SK-N-SH (cell line): ENCODE data around the gene RGS17. TPM values are rescaled to one million over a fixed set of nuclear protein-coding genes. Genes with fewer than 3 reads are reported as not detected.

Experiments used
- CTCF ChIA-PET: fragments of 300-600, 350-600 bp; formaldehyde crosslinking; extraction: SDS; loops from one replicate; lab custom pipeline; 2021; lab: Yijun Ruan, JAX
- POLR2A ChIA-PET: fragments of 350-600 bp; sonication (Branson Sonifier 250); formaldehyde crosslinking; extraction: SDS; loops from one replicate; lab custom pipeline; 2020; ENCODE audit warnings: antibody characterized with exemption, inconsistent platforms; lab: Yijun Ruan, JAX
- DNase-seq: peaks from one replicate; pipeline ENCODE4 v3.0.0; 2012
- H2AFZ ChIP-seq: fragments of 200-600 bp; sonication (generic); 2 replicates; pipeline ENCODE4 v1.8.1; 2016; ENCODE audit warnings: antibody characterized with exemption, mild to moderate bottlenecking, low read depth
- H3F3A ChIP-seq: fragments of 200-600 bp; sonication (generic); replicated peaks from 2 replicates; pipeline ENCODE3; 2016; ENCODE audit warnings: antibody characterized with exemption, mild to moderate bottlenecking; ENCODE audit not compliant: insufficient read depth
- H3K27ac ChIP-seq, 2 experiments: fragments of 200-500 bp in 1 of 2; fragments of 200-600 bp in 1 of 2; sonication (Bioruptor generic) in 1 of 2; sonication (generic), shearing (Covaris generic) in 1 of 2; 2 replicates each; pipeline versions ENCODE4 v1.5.1 to v1.6.1; 2014 to 2016; ENCODE audit warnings: low read depth in 2 of 2, inconsistent platforms in 1 of 2, low read length in 1 of 2, mild to moderate bottlenecking in 1 of 2, mixed read lengths in 1 of 2
- H3K27me3 ChIP-seq: fragments of 200-600 bp; sonication (generic), shearing (Covaris generic); 2 replicates; pipeline ENCODE4 v1.6.1; 2016; ENCODE audit warnings: mixed run types; ENCODE audit not compliant: insufficient read depth
- H3K36me3 ChIP-seq, 2 experiments: fragments of 200-500 bp in 1 of 2; fragments of 200-600 bp in 1 of 2; sonication (Bioruptor generic) in 1 of 2; sonication (generic) in 1 of 2; replicated peaks in 1 of 2; 2 replicates each; pipeline versions ENCODE3 to v1.5.1; 2014 to 2016; ENCODE audit warnings: low read length in 1 of 2, mild to moderate bottlenecking in 1 of 2; ENCODE audit not compliant: insufficient read depth in 2 of 2, control insufficient read depth in 1 of 2
- H3K4me1 ChIP-seq, 2 experiments: fragments of 200-500 bp in 1 of 2; fragments of 200-600 bp in 1 of 2; sonication (Bioruptor generic) in 1 of 2; sonication (generic), shearing (Covaris generic) in 1 of 2; 2 replicates each; pipeline versions ENCODE4 v1.5.1 to v1.6.1; 2014 to 2016; ENCODE audit warnings: low read depth in 1 of 2, low read length in 1 of 2, mixed run types in 1 of 2; ENCODE audit not compliant: insufficient read depth in 2 of 2, control insufficient read depth in 1 of 2
- H3K4me2 ChIP-seq: fragments of 200-600 bp; sonication (generic), shearing (Covaris generic); 2 replicates; pipeline ENCODE4 v1.6.1; 2017; ENCODE audit warnings: mixed run types
- H3K4me3 ChIP-seq, 2 experiments: fragments of 200-500 bp in 1 of 2; fragments of 200-600 bp in 1 of 2; sonication (Bioruptor generic) in 1 of 2; sonication (generic), shearing (Covaris generic) in 1 of 2; 2 replicates each; pipeline versions ENCODE4 v1.5.1 to v1.8.1; 2014 to 2016; ENCODE audit warnings: low read depth in 2 of 2, inconsistent platforms in 1 of 2, low read length in 1 of 2, mild to moderate bottlenecking in 1 of 2, mixed read lengths in 1 of 2, moderate library complexity in 1 of 2
- H3K79me2 ChIP-seq: fragments of 200-600 bp; sonication (generic); 2 replicates; pipeline ENCODE4 v1.8.1; 2017; ENCODE audit warnings: mild to moderate bottlenecking; ENCODE audit not compliant: insufficient read depth
- H3K9ac ChIP-seq: fragments of 200-600 bp; sonication (generic); 2 replicates; pipeline ENCODE4 v1.6.1; 2017; ENCODE audit warnings: mixed run types
- H3K9me2 ChIP-seq: fragments of 200-600 bp; sonication (generic); 2 replicates; pipeline ENCODE4 v1.6.1; 2017; ENCODE audit warnings: mixed run types
- H3K9me3 ChIP-seq: fragments of 200-600 bp; sonication (generic); 2 replicates; pipeline ENCODE4 v1.6.1; 2017; ENCODE audit warnings: mixed run types, mild to moderate bottlenecking, moderate library complexity
- H4K20me1 ChIP-seq: fragments of 200-600 bp; sonication (generic); 2 replicates; pipeline ENCODE4 v1.6.1; 2017; ENCODE audit warnings: mild to moderate bottlenecking, mixed run types; ENCODE audit not compliant: insufficient read depth
- CHD2 ChIP-seq: fragments of 150-350 bp; IDR thresholded peaks from 2 replicates; pipeline ENCODE4 v1.6.1; 2018; ENCODE audit warnings: low read length; ENCODE audit not compliant: partially characterized antibody
- IRF3 ChIP-seq: fragments of 150-350 bp; IDR thresholded peaks from 2 replicates; pipeline ENCODE4 v1.6.1; 2016; ENCODE audit warnings: mild to moderate bottlenecking, low read depth, low read length
- MAX ChIP-seq: IDR thresholded peaks from 2 replicates; pipeline ENCODE4 v1.4.0; 2012; ENCODE audit warnings: low read depth
- MEF2A ChIP-seq: IDR thresholded peaks from 2 replicates; pipeline ENCODE4 v1.4.0; 2012; ENCODE audit warnings: low read depth, borderline replicate concordance
- PBX3 ChIP-seq: IDR thresholded peaks from 2 replicates; pipeline ENCODE4; 2012
- RCOR1 ChIP-seq: fragments of 150-350 bp; IDR thresholded peaks from 2 replicates; pipeline ENCODE4 v1.6.1; 2017; ENCODE audit warnings: antibody characterized with exemption, low read length
- REST ChIP-seq: IDR thresholded peaks from 2 replicates; pipeline ENCODE4 v1.6.1; 2012; ENCODE audit warnings: mild to moderate bottlenecking, low read depth, low read length, moderate library complexity
- SIN3A ChIP-seq: IDR thresholded peaks from 2 replicates; pipeline ENCODE4 v1.6.1; 2012; ENCODE audit warnings: low read depth, mild to moderate bottlenecking, low read length, moderate library complexity, borderline replicate concordance
- SMC3 ChIP-seq: IDR thresholded peaks from 2 replicates; pipeline ENCODE4 v1.6.1; 2012; ENCODE audit warnings: low read depth, low read length, improper control_type of control experiment
- USF1 ChIP-seq: IDR thresholded peaks from 2 replicates; pipeline ENCODE4 v1.4.0; 2012; ENCODE audit warnings: low read depth, borderline replicate concordance
- USF2 ChIP-seq: fragments of 150-350 bp; IDR thresholded peaks from 2 replicates; pipeline ENCODE4 v1.6.1; 2017; ENCODE audit warnings: antibody characterized with exemption, low read length, low read depth, borderline replicate concordance
- YY1 ChIP-seq: IDR thresholded peaks from 2 replicates; pipeline ENCODE4 v1.4.0; 2012; ENCODE audit warnings: low read depth, mild to moderate bottlenecking
- WGBS: methylation state at CpG from one replicate; pipeline ENCODE4 v1.1.6; 2017; ENCODE audit warnings: low lambda C conversion rate; 5-methylcytosine and 5-hydroxymethylcytosine counted together
- polyA plus RNA-seq, 3 experiments: library from polyadenylated mRNA; depleted of rRNA; stranded (reverse); fragments of >200 nt; gene quantifications; 2 replicates each; pipeline ENCODE4 v1.2.3, GENCODE V29; 2012

Gene RGS17
- polyA plus RNA-seq, 1 of the 3 experiments (the other 2 are of a cell fraction) = 1.4 TPM

- Histone ChIP-seq H2AFZ (no peak overlapping the region), H3F3A (no peaks in the 10 kb centered on the region), H4K20me1 (no peaks in the 10 kb centered on the region), H3K4me2 (no peak overlapping the region), H3K9me2 (no peaks in the 10 kb centered on the region), H3K36me3 (peaks cover 6 to 7% of the 10 kb centered on the region in 2 experiments), H3K27ac (no peak overlapping the region), H3K9ac (no peak overlapping the region), H3K4me1 (no peaks in the 10 kb centered on the region), H3K4me3 (no peak overlapping the region), H3K27me3 (no peaks in the 10 kb centered on the region), H3K79me2 (no peaks in the 10 kb centered on the region), H3K9me3 (no peaks in the 10 kb centered on the region)
- TF ChIP-seq IRF3 (no peak), CHD2 (no peak), YY1 (no peak), SIN3A (no peak), SMC3 (no peak), REST (no peak), MEF2A (no peak), MAX (no peak), USF2 (no peak), RCOR1 (no peak)
- WGBS = 87% methylated on average over 2 of the region's 2 CpGs
- no peak for DNase-seq
- ChIA-PET POLR2A (no interaction called here), CTCF (no interaction called here)
Measured at GRCh38 chr6:153047386-153047785, 83.7 kb downstream of the RGS17 start.

- H3K4me1 ChIP-seq = no peaks in the 10 kb centered on the region
- POLR2A ChIA-PET = no interaction called here
- no peaks in the 10 kb centered on the region for H3K9me2 ChIP-seq
- H3F3A ChIP-seq = no peaks in the 10 kb centered on the region
- no peak overlapping the region for H3K9ac ChIP-seq
- peaks cover 12 to 13% of the 10 kb centered on the region in 2 experiments for H3K36me3 ChIP-seq
- no peak overlapping the region for H3K4me2 ChIP-seq
- TF ChIP-seq USF1 (no peak), MAX (no peak), PBX3 (no peak), YY1 (no peak)
- no peaks in the 10 kb centered on the region for H3K27me3 ChIP-seq
- no peaks in the 10 kb centered on the region for H4K20me1 ChIP-seq
- H2AFZ ChIP-seq = no peak overlapping the region
- no peaks in the 10 kb centered on the region for H3K79me2 ChIP-seq
- CTCF ChIA-PET = interaction anchor here (1.0 to 1.3 kb wide), 2 partner anchors 14 to 296 kb away, joined by 3 read pairs; no protein-coding TSS in a partner anchor
- no peak overlapping the region for H3K4me3 ChIP-seq
- H3K27ac ChIP-seq = no peak overlapping the region
- no peak for DNase-seq
- no peaks in the 10 kb centered on the region for H3K9me3 ChIP-seq
Measured at GRCh38 chr6:153045271-153045670, 85.8 kb downstream of the RGS17 start.
